HEK293T (cell line): ENCODE results near the gene ANO2.

Experiments used
- BHLHE40 ChIP-seq: fragments of 450-650 bp; IDR thresholded peaks from 2 replicates; pipeline ENCODE4 v1.6.1; 2016; ENCODE audit warnings: mild to moderate bottlenecking, moderate library complexity, borderline replicate concordance
- CTBP1 ChIP-seq: fragments of 450-650 bp; IDR thresholded peaks from 2 replicates; pipeline ENCODE4 v1.6.1; 2016; ENCODE audit warnings: borderline replicate concordance
- SP1 ChIP-seq: fragments of 450-650 bp; IDR thresholded peaks from 2 replicates; pipeline ENCODE4 v1.6.1; 2017
- SUZ12 ChIP-seq: fragments of 450-650 bp; IDR thresholded peaks from 2 replicates; pipeline ENCODE4 v1.6.1; 2016; ENCODE audit warnings: mild to moderate bottlenecking

DNA sequence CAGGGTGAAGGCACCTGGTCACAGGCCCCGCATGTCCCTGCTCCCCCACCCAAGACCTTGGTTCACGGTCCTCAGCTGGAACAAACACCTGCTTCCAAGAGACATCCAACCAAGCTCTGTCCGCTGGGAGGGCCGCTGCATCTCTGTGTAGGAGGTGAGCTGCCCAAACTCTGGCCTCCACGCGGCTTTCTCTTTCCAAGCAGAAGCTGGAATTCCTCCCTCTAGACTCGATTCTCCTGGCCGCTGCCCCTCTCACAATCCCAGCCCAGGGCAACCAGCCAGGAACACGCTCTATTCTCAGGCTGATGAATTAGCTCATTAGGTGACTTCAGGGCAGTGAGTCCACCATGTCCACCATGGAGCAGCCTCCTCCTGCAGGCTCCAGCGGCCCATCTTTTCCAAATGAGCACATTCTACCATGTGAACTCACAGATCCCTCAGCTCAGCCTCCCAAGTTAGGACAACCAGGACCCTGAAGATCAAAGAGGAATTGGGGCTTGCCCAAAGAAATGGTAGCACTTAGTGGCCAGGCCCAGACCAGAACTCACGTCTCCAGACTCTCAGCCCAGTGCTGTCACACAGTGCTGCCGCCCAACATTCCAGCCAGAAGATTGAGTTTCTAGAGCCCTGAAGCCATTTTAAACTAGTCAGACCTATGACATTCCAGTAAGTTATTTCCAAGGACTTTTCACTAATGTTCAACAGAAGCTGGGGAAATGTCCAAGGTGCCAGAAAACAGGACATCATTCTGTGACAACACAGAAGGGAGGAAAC lies 146.6 kb downstream of the ANO2 start:
- TF ChIP-seq CTBP1 (no peak), SP1 (no peak), SUZ12 (no peak), BHLHE40 (no peak)
